ENCODE data around the gene BIVM.

DNA sequence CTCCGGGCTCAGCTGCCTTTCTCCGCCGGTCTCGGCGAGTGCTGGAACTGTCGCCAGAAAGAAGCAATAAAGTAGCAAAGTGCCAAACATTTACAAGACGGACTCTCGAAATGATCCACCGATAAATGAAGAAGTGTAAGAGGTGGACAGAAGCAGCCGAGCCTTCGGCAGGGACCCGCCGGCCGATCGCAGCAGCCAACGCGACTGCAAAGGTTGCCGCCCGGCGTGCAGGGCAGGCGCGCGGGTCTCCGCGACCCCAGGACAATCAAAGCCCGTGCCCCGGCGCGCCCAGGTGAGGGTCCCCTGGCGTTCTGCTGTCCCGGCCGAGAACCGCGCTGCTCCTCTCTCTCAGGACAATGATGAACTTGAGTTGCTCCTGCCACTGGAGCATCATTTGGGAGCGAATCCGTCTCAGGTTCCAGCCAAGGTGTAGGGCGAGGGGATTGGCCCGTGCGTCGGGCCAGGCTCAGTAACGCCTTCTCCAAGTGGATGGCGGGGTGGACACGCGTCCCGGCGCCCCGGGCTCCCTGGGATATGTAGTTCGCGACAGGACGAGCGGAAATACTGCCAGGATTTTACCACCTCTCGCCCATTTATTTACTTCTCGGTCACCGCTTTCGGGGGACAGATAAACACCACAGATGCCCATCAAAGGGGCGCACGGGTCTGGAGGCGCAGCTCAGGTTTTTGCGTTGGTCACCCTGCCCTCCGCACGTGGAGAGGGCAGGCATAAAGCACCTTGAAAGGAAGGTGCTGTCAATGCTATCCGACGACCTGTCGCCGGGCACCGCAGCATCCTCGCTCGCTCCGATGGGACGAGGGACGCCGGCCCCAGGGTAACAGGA, at the start of gene BIVM, which contains the start of gene POGLUT2:
- TF ChIP-seq, protein P1, sequence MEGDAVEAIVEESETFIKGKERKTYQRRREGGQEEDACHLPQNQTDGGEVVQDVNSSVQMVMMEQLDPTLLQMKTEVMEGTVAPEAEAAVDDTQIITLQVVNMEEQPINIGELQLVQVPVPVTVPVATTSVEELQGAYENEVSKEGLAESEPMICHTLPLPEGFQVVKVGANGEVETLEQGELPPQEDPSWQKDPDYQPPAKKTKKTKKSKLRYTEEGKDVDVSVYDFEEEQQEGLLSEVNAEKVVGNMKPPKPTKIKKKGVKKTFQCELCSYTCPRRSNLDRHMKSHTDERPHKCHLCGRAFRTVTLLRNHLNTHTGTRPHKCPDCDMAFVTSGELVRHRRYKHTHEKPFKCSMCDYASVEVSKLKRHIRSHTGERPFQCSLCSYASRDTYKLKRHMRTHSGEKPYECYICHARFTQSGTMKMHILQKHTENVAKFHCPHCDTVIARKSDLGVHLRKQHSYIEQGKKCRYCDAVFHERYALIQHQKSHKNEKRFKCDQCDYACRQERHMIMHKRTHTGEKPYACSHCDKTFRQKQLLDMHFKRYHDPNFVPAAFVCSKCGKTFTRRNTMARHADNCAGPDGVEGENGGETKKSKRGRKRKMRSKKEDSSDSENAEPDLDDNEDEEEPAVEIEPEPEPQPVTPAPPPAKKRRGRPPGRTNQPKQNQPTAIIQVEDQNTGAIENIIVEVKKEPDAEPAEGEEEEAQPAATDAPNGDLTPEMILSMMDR (conservative IDR thresholded peaks at IDR 0.05; ENCODE audit: low read depth in 2 of 2), result no peak
- TF ChIP-seq, protein P2, sequence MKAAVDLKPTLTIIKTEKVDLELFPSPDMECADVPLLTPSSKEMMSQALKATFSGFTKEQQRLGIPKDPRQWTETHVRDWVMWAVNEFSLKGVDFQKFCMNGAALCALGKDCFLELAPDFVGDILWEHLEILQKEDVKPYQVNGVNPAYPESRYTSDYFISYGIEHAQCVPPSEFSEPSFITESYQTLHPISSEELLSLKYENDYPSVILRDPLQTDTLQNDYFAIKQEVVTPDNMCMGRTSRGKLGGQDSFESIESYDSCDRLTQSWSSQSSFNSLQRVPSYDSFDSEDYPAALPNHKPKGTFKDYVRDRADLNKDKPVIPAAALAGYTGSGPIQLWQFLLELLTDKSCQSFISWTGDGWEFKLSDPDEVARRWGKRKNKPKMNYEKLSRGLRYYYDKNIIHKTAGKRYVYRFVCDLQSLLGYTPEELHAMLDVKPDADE (IDR thresholded peaks at IDR 0.05), result peak; percentile 86
- TF ChIP-seq EZH2 (IDR thresholded peaks at IDR 0.05; ENCODE audit: low read depth, unreplicated experiment), result peak; percentile 35
- peak; percentile 87 for TF ChIP-seq POLR2AphosphoS5 (IDR thresholded peaks at IDR 0.05; ENCODE audit: low read depth)
- TF ChIP-seq CREB1 (CRISPR knock-in tag; IDR thresholded peaks at IDR 0.05; ENCODE audit: low read depth), result peak; percentile 90
- TF ChIP-seq JUNB (IDR thresholded peaks at IDR 0.05; ENCODE audit: unreplicated experiment), result no peak
- no peak for TF ChIP-seq EZH2phosphoT487 (IDR thresholded peaks at IDR 0.05; ENCODE audit: unreplicated experiment)
- TF ChIP-seq ZNF114 (CRISPR knock-in tag; IDR thresholded peaks at IDR 0.05), result no peak
- no peak for TF ChIP-seq NANOG (IDR thresholded peaks at IDR 0.05; ENCODE audit: borderline replicate concordance)
- TF ChIP-seq STAT1 (IDR thresholded peaks at IDR 0.05; ENCODE audit: unreplicated experiment), result no peak
- TF ChIP-seq, protein P3, sequence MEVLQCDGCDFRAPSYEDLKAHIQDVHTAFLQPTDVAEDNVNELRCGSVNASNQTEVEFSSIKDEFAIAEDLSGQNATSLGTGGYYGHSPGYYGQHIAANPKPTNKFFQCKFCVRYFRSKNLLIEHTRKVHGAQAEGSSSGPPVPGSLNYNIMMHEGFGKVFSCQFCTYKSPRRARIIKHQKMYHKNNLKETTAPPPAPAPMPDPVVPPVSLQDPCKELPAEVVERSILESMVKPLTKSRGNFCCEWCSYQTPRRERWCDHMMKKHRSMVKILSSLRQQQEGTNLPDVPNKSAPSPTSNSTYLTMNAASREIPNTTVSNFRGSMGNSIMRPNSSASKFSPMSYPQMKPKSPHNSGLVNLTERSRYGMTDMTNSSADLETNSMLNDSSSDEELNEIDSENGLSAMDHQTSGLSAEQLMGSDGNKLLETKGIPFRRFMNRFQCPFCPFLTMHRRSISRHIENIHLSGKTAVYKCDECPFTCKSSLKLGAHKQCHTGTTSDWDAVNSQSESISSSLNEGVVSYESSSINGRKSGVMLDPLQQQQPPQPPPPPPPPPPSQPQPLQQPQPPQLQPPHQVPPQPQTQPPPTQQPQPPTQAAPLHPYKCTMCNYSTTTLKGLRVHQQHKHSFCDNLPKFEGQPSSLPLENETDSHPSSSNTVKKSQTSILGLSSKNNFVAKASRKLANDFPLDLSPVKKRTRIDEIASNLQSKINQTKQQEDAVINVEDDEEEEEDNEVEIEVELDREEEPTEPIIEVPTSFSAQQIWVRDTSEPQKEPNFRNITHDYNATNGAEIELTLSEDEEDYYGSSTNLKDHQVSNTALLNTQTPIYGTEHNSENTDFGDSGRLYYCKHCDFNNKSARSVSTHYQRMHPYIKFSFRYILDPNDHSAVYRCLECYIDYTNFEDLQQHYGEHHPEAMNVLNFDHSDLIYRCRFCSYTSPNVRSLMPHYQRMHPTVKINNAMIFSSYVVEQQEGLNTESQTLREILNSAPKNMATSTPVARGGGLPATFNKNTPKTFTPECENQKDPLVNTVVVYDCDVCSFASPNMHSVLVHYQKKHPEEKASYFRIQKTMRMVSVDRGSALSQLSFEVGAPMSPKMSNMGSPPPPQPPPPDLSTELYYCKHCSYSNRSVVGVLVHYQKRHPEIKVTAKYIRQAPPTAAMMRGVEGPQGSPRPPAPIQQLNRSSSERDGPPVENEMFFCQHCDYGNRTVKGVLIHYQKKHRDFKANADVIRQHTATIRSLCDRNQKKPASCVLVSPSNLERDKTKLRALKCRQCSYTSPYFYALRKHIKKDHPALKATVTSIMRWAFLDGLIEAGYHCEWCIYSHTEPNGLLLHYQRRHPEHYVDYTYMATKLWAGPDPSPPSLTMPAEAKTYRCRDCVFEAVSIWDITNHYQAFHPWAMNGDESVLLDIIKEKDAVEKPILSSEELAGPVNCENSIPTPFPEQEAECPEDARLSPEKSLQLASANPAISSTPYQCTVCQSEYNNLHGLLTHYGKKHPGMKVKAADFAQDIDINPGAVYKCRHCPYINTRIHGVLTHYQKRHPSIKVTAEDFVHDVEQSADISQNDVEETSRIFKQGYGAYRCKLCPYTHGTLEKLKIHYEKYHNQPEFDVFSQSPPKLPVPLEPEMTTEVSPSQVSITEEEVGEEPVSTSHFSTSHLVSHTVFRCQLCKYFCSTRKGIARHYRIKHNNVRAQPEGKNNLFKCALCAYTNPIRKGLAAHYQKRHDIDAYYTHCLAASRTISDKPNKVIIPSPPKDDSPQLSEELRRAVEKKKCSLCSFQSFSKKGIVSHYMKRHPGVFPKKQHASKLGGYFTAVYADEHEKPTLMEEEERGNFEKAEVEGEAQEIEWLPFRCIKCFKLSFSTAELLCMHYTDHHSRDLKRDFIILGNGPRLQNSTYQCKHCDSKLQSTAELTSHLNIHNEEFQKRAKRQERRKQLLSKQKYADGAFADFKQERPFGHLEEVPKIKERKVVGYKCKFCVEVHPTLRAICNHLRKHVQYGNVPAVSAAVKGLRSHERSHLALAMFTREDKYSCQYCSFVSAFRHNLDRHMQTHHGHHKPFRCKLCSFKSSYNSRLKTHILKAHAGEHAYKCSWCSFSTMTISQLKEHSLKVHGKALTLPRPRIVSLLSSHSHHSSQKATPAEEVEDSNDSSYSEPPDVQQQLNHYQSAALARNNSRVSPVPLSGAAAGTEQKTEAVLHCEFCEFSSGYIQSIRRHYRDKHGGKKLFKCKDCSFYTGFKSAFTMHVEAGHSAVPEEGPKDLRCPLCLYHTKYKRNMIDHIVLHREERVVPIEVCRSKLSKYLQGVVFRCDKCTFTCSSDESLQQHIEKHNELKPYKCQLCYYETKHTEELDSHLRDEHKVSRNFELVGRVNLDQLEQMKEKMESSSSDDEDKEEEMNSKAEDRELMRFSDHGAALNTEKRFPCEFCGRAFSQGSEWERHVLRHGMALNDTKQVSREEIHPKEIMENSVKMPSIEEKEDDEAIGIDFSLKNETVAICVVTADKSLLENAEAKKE (CRISPR knock-in tag; IDR thresholded peaks at IDR 0.05), result no peak
